H9 (cell line): ENCODE data around the gene MEIS2. TPM values are rescaled to one million over a fixed set of nuclear protein-coding genes. Genes with fewer than 3 reads are reported as not detected.

Experiments
- DNase-seq: peaks from one replicate; pipeline ENCODE4 v3.0.0-alpha.2; 2017
- H2AFZ ChIP-seq: one replicate; pipeline ENCODE4 v1.6.1; 2013; ENCODE audit warnings: mild to moderate bottlenecking, low read length, control low read depth, moderate library complexity
- H2AK5ac ChIP-seq: 2 replicates; pipeline ENCODE4 v1.6.1; 2013; ENCODE audit warnings: low read length, control low read depth, mixed read lengths; ENCODE audit not compliant: insufficient read length
- H2BK120ac ChIP-seq: one replicate; pipeline ENCODE4 v1.6.1; 2013; ENCODE audit warnings: low read depth, mild to moderate bottlenecking, low read length, control low read depth, inconsistent platforms; ENCODE audit not compliant: poor library complexity, severe bottlenecking
- H2BK12ac ChIP-seq: 2 replicates; pipeline ENCODE4 v1.6.1; 2013; ENCODE audit warnings: low read length, control low read depth, mixed read lengths, low read depth; ENCODE audit not compliant: insufficient read length
- H2BK15ac ChIP-seq: 2 replicates; pipeline ENCODE4 v1.6.1; 2013; ENCODE audit warnings: low read depth, low read length, control low read depth
- H2BK20ac ChIP-seq: one replicate; pipeline ENCODE4 v1.6.1; 2013; ENCODE audit warnings: low read depth, mild to moderate bottlenecking, low read length, control low read depth, inconsistent platforms; ENCODE audit not compliant: poor library complexity, severe bottlenecking
- H2BK5ac ChIP-seq: 2 replicates; pipeline ENCODE4 v1.6.1; 2013; ENCODE audit warnings: low read length, control low read depth, mixed read lengths; ENCODE audit not compliant: insufficient read length
- H3K14ac ChIP-seq: 2 replicates; pipeline ENCODE4 v1.6.1; 2013; ENCODE audit warnings: low read length, control low read depth; ENCODE audit not compliant: insufficient read depth
- H3K18ac ChIP-seq: 2 replicates; pipeline ENCODE4 v1.6.1; 2013; ENCODE audit warnings: low read depth, mild to moderate bottlenecking, mixed read lengths, low read length, control low read depth; ENCODE audit not compliant: insufficient read length
- H3K23ac ChIP-seq: 2 replicates; pipeline ENCODE4 v1.6.1; 2013; ENCODE audit warnings: low read length, control low read depth, mixed read lengths, low read depth; ENCODE audit not compliant: insufficient read length
- H3K23me2 ChIP-seq: 2 replicates; pipeline ENCODE4 v1.6.1; 2013; ENCODE audit warnings: low read depth, mild to moderate bottlenecking, mixed read lengths, low read length, control low read depth; ENCODE audit not compliant: insufficient read length, poor library complexity, severe bottlenecking
- H3K27ac ChIP-seq: 2 replicates; pipeline ENCODE4 v1.5.1; 2013; ENCODE audit warnings: low read length, control low read depth, mixed read lengths, low read depth; ENCODE audit not compliant: insufficient read length
- H3K27me3 ChIP-seq: 2 replicates; pipeline ENCODE4 v1.6.1; 2013; ENCODE audit warnings: low read length, control low read depth, inconsistent platforms; ENCODE audit not compliant: insufficient read depth
- H3K4ac ChIP-seq: 2 replicates; pipeline ENCODE4 v1.6.1; 2013; ENCODE audit warnings: low read depth, mild to moderate bottlenecking, control low read depth, inconsistent platforms, low read length, moderate library complexity
- H3K4me1 ChIP-seq: 2 replicates; pipeline ENCODE4 v1.6.1; 2013; ENCODE audit warnings: low read length, control low read depth, inconsistent platforms; ENCODE audit not compliant: insufficient read depth
- H3K4me2 ChIP-seq: 2 replicates; pipeline ENCODE4 v1.6.1; 2013; ENCODE audit warnings: low read length, control low read depth, mixed read lengths; ENCODE audit not compliant: insufficient read length, insufficient read depth
- H3K56ac ChIP-seq: 2 replicates; pipeline ENCODE4 v1.6.1; 2013; ENCODE audit warnings: low read depth, mild to moderate bottlenecking, mixed read lengths, low read length, control low read depth; ENCODE audit not compliant: insufficient read length
- H3K79me1 ChIP-seq: 2 replicates; pipeline ENCODE4 v1.6.1; 2013; ENCODE audit warnings: low read depth, mild to moderate bottlenecking, moderate library complexity, low read length, control low read depth, inconsistent platforms; ENCODE audit not compliant: insufficient read depth, poor library complexity, severe bottlenecking
- H3K79me2 ChIP-seq: 2 replicates; pipeline ENCODE4 v1.6.1; 2013; ENCODE audit warnings: low read length, control low read depth, inconsistent platforms; ENCODE audit not compliant: insufficient read depth
- H3K9ac ChIP-seq: 2 replicates; pipeline ENCODE4 v1.6.1; 2013; ENCODE audit warnings: low read length, control low read depth, mixed read lengths; ENCODE audit not compliant: insufficient read length; ENCODE audit errors: extremely low read depth
- H3K9me3 ChIP-seq: one replicate; pipeline ENCODE4 v1.6.1; 2013; ENCODE audit warnings: low read depth, low read length, inconsistent platforms; ENCODE audit not compliant: control insufficient read depth
- H3T11ph ChIP-seq: one replicate; pipeline ENCODE4 v1.6.1; 2013; ENCODE audit warnings: mild to moderate bottlenecking, low read length, control low read depth, inconsistent platforms
- H4K20me1 ChIP-seq: one replicate; pipeline ENCODE4 v1.6.1; 2013; ENCODE audit not compliant: control insufficient read depth, insufficient read length, insufficient read depth
- H4K5ac ChIP-seq: 2 replicates; pipeline ENCODE4 v1.6.1; 2013; ENCODE audit warnings: low read depth, mild to moderate bottlenecking, mixed read lengths, low read length, control low read depth; ENCODE audit not compliant: insufficient read length
- H4K8ac ChIP-seq: replicated peaks from 2 replicates; pipeline ENCODE4 v1.6.1; 2013; ENCODE audit warnings: low read length, control low read depth, mixed read lengths, low read depth; ENCODE audit not compliant: insufficient read length
- H4K91ac ChIP-seq: 2 replicates; pipeline ENCODE4 v1.6.1; 2013; ENCODE audit warnings: low read depth, mild to moderate bottlenecking, moderate library complexity, mixed read lengths, low read length, control low read depth; ENCODE audit not compliant: insufficient read length
- H3K27ac Mint-ChIP-seq, 3 experiments: 2 replicates in 2 of 3; 3 replicates in 1 of 3; pipeline ENCODE4 v1.8.0; 2020 to 2021; ENCODE audit warnings: mixed read lengths in 3 of 3, mild to moderate bottlenecking in 1 of 3, moderate library complexity in 1 of 3
- H3K27me3 Mint-ChIP-seq: 2 replicates; pipeline ENCODE4 v1.8.0; 2021; ENCODE audit warnings: low read depth, mild to moderate bottlenecking, moderate library complexity, mixed read lengths
- H3K36me3 Mint-ChIP-seq, 3 experiments: 2 replicates in 2 of 3; 3 replicates in 1 of 3; pipeline ENCODE4 v1.8.0; 2020 to 2021; ENCODE audit warnings: low read depth in 3 of 3, mixed read lengths in 3 of 3; ENCODE audit not compliant: insufficient read depth in 1 of 3
- H3K4me1 Mint-ChIP-seq, 2 experiments: 2 replicates each; pipeline ENCODE4 v1.8.0; 2020; ENCODE audit warnings: mixed read lengths in 2 of 2
- H3K4me3 Mint-ChIP-seq, 2 experiments: 2 replicates in 1 of 2; 3 replicates in 1 of 2; pipeline ENCODE4 v1.8.0; 2020 to 2021; ENCODE audit warnings: mild to moderate bottlenecking in 2 of 2, mixed read lengths in 2 of 2, moderate library complexity in 1 of 2
- H3K9me3 Mint-ChIP-seq, 2 experiments: 2 replicates in 1 of 2; 3 replicates in 1 of 2; pipeline ENCODE4 v1.8.0; 2020; ENCODE audit warnings: mild to moderate bottlenecking in 2 of 2, mixed read lengths in 2 of 2, moderate library complexity in 1 of 2
- CTCF ChIP-seq: fragments of 200-600 bp; sonication (generic); conservative IDR thresholded peaks from 3 replicates; pipeline ENCODE4 v1.8.0; 2021; ENCODE audit warnings: antibody characterized with exemption, mild to moderate bottlenecking
- WGBS: extraction: QIAGEN DNeasy Blood & Tissue Kit; methylation state at CpG from one replicate; pipeline ENCODE4 v1.1.7; 2013; ENCODE audit warnings: missing lambda C conversion rate, low lambda C conversion rate, mixed read lengths; ENCODE audit not compliant: insufficient read length; ENCODE audit errors: extremely low coverage; 5-methylcytosine and 5-hydroxymethylcytosine counted together
- total RNA-seq: library from RNA; stranded (reverse); gene quantifications from 2 replicates; pipeline ENCODE4 v1.2.1, GENCODE V29; 2021

The MEIS2 gene
- total RNA-seq, 1 experiment from 2014 or later: 0.35 TPM

- no CpG with 5 or more reads among the region's 1 CpG for WGBS
- Histone ChIP-seq H3K9ac (no peak overlapping the region), H2BK5ac (no peak overlapping the region), H3K4ac (no peak overlapping the region), H3K23me2 (no peaks in the 10 kb centered on the region), H3K56ac (no peak overlapping the region), H3T11ph (no peak overlapping the region), H4K8ac (no peak overlapping the region), H2BK120ac (no peak overlapping the region), H3K27ac (no peak overlapping the region), H3K4me1 (no peaks in the 10 kb centered on the region; the same call in 1 of the 2 replicates), H3K23ac (no peak overlapping the region), H3K14ac (no peak overlapping the region), H3K27me3 (no peaks in the 10 kb centered on the region), H4K91ac (no peak overlapping the region), H3K4me2 (no peak overlapping the region), H2BK12ac (no peak overlapping the region), H2AFZ (no peak overlapping the region), H3K18ac (no peak overlapping the region), H4K20me1 (no peaks in the 10 kb centered on the region), H4K5ac (no peak overlapping the region), H3K9me3 (no peaks in the 10 kb centered on the region), H3K79me1 (no peaks in the 10 kb centered on the region), H2AK5ac (no peak overlapping the region), H2BK15ac (no peak overlapping the region), H2BK20ac (no peak overlapping the region), H3K79me2 (no peaks in the 10 kb centered on the region)
- H3K9me3 Mint-ChIP-seq: no peaks in the 10 kb centered on the region
- 0 out of 2 replicates have a peak, but pooled peaks cover 2% of the 10 kb centered on the region for H3K27me3 Mint-ChIP-seq
- peaks cover 5 to 13% of the 10 kb centered on the region in 2 experiments for H3K4me1 Mint-ChIP-seq
- H3K27ac Mint-ChIP-seq: no peak overlapping the region
- H3K36me3 Mint-ChIP-seq: no peaks in the 10 kb centered on the region
- no peak for DNase-seq
- no peak for TF ChIP-seq CTCF
- no peak overlapping the region for H3K4me3 Mint-ChIP-seq
Measured at GRCh38 chr15:36999778-37000177, 100.6 kb downstream of the MEIS2 start.
